Vagina (tissue), 2 donors: ENCODE measurements around the gene WDR75.

Experiments used
- POLR2A ChIP-seq, 2 donors: fragments of 450-650 bp; IDR thresholded peaks; one replicate each; pipeline ENCODE4 v1.6.1; 2017; ENCODE audit warnings: antibody characterized with exemption in 2 of 2, mild to moderate bottlenecking in 2 of 2, moderate library complexity in 2 of 2
- POLR2AphosphoS5 ChIP-seq, 2 donors: sonication (generic); formaldehyde crosslinking; IDR thresholded peaks; one replicate each; pipeline ENCODE4 v1.9.0; 2017; ENCODE audit warnings: antibody characterized with exemption in 2 of 2, mild to moderate bottlenecking in 2 of 2, low read depth in 1 of 2; ENCODE audit not compliant: insufficient read depth in 1 of 2
- TF ChIP-seq, protein P1 (sequence below), 3 experiments: fragments of 450-650 bp in 2 of 3; fragments of 200-600 bp in 1 of 3; sonication (generic) in 1 of 3; IDR thresholded peaks; one replicate each; pipeline ENCODE4 v1.5.1; 2017 to 2019; ENCODE audit warnings: antibody characterized with exemption in 3 of 3, mild to moderate bottlenecking in 2 of 3, moderate library complexity in 2 of 3

DNA sequence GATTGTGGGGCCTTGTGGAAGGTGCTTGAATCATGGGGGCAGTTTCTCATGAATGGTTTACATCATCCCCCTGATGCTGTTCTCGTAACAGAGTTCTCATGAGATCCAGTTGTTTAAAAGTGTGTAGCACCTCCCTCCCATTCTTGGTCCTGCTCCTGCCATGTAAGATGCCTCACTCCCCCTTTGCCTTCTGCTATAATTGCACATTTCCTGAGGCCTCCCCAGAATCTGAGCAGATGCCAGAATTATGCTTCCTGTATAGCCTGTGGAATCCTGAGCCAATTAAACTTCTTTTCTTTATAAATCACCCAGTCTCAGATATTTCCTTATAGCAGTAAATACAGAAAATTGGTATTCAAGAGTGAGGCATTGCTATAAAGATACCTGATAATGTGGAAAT lies 15.6 kb upstream of the WDR75 start:
- TF ChIP-seq POLR2AphosphoS5 (IDR thresholded peaks at IDR 0.05; ENCODE audit: insufficient read depth in 1 of 2, low read depth in 1 of 2) (no peak), POLR2A (IDR thresholded peaks at IDR 0.05) (no peak)
- TF ChIP-seq, protein P1, sequence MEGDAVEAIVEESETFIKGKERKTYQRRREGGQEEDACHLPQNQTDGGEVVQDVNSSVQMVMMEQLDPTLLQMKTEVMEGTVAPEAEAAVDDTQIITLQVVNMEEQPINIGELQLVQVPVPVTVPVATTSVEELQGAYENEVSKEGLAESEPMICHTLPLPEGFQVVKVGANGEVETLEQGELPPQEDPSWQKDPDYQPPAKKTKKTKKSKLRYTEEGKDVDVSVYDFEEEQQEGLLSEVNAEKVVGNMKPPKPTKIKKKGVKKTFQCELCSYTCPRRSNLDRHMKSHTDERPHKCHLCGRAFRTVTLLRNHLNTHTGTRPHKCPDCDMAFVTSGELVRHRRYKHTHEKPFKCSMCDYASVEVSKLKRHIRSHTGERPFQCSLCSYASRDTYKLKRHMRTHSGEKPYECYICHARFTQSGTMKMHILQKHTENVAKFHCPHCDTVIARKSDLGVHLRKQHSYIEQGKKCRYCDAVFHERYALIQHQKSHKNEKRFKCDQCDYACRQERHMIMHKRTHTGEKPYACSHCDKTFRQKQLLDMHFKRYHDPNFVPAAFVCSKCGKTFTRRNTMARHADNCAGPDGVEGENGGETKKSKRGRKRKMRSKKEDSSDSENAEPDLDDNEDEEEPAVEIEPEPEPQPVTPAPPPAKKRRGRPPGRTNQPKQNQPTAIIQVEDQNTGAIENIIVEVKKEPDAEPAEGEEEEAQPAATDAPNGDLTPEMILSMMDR (IDR thresholded peaks at IDR 0.05): no peak
